ENCODE data around the gene CHST12. TPM values are rescaled to one million over a fixed set of nuclear protein-coding genes. Genes with fewer than 3 reads are reported as not detected.

The CHST12 gene
- total RNA-seq, 2 experiments from 2014 or later = 70.8 to 103 TPM

DNA sequence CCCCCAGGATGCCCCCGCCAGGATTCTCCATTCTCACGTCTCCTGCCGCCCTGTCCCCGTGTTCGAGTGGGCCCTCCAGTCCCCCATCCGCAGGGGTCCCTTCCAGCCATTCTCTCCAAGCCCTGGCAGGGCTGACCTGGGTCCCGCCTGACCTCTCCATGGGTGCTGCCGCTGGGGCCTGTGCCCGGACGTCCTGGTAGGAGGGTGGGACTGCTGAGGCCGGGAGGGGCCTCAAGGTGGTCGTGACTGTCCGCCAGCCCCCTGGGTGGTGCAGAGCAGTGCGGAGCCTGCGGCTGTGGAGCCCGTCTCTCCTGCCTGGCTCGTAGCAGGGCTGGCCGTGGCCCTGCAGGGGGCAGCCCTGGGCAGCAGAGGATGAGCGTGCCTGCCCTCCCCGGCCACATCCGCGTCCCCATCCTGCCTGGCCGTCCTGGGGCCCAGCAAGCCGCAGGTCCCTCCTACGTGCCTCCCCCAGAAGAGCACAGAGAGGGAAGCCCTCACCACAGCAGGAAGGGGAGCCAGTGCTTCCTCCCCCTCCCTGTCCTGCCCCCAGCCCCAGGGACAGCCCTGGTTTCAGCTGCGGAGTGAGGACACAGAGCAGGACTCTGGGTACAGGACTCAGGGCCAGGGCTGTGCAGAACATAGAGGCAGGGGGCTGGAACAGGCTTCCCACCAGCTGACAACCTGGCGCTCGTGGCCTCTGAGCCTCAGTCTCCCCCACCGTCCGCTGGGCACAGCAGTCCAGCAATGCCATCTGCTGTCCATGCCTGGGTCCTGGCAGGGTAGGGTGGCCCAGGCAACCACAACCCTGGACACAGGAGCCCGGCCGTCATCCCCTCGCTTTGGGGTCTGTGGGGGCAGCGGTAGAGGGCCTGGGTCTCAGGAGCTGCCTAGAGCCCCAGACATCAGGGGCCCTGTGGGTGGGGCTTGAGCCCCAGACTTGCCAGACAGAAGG, 74.3 kb downstream of the CHST12 start:
- no peaks in the 10 kb centered on the region for H3K36me3 Mint-ChIP-seq
- H3K9me3 Mint-ChIP-seq (ENCODE audit: low read depth) = no peaks in the 10 kb centered on the region
- no peak overlapping the region for H3K4me3 Mint-ChIP-seq
- ATAC-seq (peak; percentile 98), DNase-seq (peak; percentile 85)
- H3K4me1 Mint-ChIP-seq = peaks cover 13% of the 10 kb centered on the region
- CTCF ChIA-PET = interaction anchor here (0.6 to 4.5 kb wide), 9 partner anchors 9 to 232 kb away, joined by 3 to 19 read pairs (median 4); partner anchors contain the start of gene IQCE
- H3K27ac Mint-ChIP-seq = no peak overlapping the region
- H3K27me3 Mint-ChIP-seq = peaks cover 11% of the 10 kb centered on the region

DNA sequence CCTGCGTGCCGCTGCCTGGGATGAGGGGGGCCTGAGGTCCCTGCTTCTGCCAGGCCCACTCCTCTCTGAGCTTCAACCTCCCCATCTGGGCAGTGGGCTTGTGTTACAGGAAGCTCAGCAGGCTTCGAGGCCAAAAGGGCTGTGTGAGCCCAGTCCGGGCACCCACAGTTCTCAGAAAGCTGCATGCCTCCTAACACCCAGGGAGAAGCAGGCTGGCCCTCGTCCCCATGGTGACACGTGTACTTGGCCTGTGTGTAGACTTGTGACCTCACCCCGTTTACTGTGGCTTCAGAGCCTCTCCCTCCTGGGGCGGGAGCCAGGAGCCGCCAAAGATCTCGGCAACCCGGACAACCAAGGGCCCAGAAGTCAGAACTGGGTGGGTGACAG, 75.0 kb downstream of the CHST12 start:
- ATAC-seq (no peak), DNase-seq (no peak)
- Mint-ChIP-seq H3K27ac (no peak overlapping the region), H3K4me1 (peaks cover 13% of the 10 kb centered on the region), H3K27me3 (peaks cover 13% of the 10 kb centered on the region), H3K9me3 (ENCODE audit: low read depth) (no peaks in the 10 kb centered on the region), H3K36me3 (no peaks in the 10 kb centered on the region), H3K4me3 (no peak overlapping the region)
- CTCF ChIA-PET = interaction anchor here (0.6 to 4.5 kb wide), 9 partner anchors 10 to 231 kb away, joined by 3 to 19 read pairs (median 4); partner anchors contain the start of gene IQCE

DNA sequence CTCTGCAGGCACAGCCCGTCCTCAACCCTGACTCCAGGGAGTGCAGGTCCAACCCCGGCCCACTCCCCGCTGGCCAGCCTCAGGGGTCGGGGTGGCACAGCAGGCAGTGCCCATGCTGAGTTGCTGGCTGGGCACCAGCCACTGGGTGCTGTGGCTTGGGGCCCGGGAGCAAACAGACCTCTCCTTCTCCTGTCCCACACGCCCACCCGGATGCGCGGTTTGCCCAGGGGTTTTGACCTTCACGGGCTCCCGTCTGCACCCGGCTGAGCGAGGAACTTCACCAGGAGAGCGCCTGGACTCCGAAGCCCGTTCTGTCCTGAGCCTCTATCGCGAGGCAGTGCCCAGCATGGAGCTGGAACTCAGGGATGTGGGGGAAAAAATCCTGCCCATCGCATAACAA, 75.4 kb downstream of the CHST12 start:
- H3K27me3 Mint-ChIP-seq = peaks cover 13% of the 10 kb centered on the region
- no peaks in the 10 kb centered on the region for H3K36me3 Mint-ChIP-seq
- no peaks in the 10 kb centered on the region for H3K9me3 Mint-ChIP-seq (ENCODE audit: low read depth)
- DNase-seq (no peak), ATAC-seq (no peak)
- H3K4me3 Mint-ChIP-seq = no peak overlapping the region
- peaks cover 13% of the 10 kb centered on the region for H3K4me1 Mint-ChIP-seq
- CTCF ChIA-PET = interaction anchor here (0.7 to 4.5 kb wide), 9 partner anchors 10 to 231 kb away, joined by 3 to 19 read pairs (median 3); no protein-coding TSS in a partner anchor
- H3K27ac Mint-ChIP-seq = no peak overlapping the region

DNA sequence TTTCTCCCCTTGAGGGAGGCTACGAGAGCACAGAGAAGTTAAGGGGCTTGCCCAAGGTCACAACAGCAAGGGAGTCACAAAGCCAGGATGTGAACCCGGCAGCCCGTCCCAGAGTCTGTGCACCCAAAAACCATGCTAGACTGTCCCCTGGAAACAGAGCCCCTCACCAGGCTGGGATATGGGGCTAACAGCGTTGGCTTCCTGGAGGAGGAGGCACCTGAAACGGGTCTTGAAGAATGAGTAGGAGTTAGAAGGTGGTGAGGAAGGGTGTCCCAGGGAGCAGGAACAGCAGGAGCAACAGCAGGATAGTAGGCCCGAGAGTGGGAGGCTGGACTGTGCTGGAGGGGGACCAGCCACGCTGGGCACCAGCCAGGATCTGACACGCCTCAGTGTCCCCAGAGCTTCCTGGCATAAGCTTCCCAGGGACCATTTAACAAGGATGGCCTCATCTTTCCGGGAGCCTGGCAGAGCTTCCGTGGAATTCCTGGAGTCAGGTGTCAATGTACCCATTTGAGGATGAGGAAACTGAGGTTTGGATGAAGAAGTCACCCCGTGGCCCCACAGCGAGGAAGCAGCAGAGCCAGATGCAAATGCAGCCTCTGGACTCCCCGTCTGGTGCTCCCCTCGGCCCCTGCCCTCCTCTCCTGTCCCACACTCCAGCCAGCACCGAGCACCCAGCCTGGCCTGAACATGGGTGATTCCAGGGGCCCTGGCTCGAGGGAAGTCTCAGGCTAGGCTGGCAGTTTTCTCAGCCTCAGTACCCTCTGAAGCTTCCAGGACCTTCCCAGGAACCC, 76.1 kb downstream of the CHST12 start:
- ATAC-seq (no peak), DNase-seq (no peak)
- Mint-ChIP-seq H3K9me3 (ENCODE audit: low read depth) (no peaks in the 10 kb centered on the region), H3K27me3 (peaks cover 13% of the 10 kb centered on the region), H3K4me1 (peaks cover 13% of the 10 kb centered on the region), H3K36me3 (no peaks in the 10 kb centered on the region), H3K4me3 (no peak overlapping the region), H3K27ac (peak overlapping the region; percentile 45)
- CTCF ChIA-PET = interaction anchor here (0.7 to 4.5 kb wide), 7 partner anchors 9 to 201 kb away, joined by 3 to 19 read pairs (median 6); no protein-coding TSS in a partner anchor

DNA sequence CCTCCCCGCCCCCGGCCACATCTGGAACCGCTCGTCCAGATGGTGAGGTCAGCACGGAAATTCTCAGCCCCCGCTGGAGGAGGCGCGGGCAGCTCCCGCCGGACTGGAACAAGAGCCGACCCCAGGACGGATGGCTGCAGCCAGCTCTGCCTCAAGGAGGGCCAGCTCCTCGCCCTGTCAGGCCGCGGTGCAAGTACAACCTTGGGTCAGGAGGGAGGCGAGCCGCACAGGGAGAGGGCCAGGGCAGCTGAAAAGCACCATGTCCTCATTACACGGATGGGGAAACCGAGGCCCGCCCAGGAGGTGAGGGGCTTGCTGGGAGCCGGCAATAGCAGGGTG, 76.6 kb downstream of the CHST12 start:
- no peaks in the 10 kb centered on the region for H3K9me3 Mint-ChIP-seq (ENCODE audit: low read depth)
- CTCF ChIA-PET = interaction anchor here (1.8 to 4.5 kb wide), 3 partner anchors 9 to 200 kb away, joined by 9 to 19 read pairs (median 10); no protein-coding TSS in a partner anchor
- peaks cover 13% of the 10 kb centered on the region for H3K4me1 Mint-ChIP-seq
- H3K36me3 Mint-ChIP-seq = no peaks in the 10 kb centered on the region
- no peak overlapping the region for H3K4me3 Mint-ChIP-seq
- no peak overlapping the region for H3K27ac Mint-ChIP-seq
- DNase-seq = no peak
- no peak for ATAC-seq
- H3K27me3 Mint-ChIP-seq = peaks cover 15% of the 10 kb centered on the region

DNA sequence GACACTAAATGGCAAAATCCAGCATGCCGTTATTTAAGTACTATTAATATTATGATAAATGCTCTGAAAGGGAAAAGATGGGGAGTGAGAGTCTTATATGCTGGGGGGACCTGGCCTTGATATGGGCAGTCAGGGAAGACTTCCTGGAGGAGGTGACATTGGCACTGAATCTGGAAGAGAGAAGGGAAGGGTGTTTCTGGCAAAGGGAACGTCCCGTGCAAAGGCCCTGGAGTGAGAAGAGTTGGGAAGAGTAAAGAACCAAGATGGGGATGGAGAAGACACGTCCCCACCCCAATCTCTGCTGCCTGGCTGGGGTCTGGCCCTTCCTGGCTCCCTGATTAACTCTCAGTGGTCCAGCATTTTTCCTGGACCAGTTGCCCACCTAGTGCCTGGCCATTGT, 77.8 kb downstream of the CHST12 start:
- Mint-ChIP-seq H3K4me1 (peaks cover 13% of the 10 kb centered on the region), H3K27me3 (peaks cover 15% of the 10 kb centered on the region), H3K27ac (no peak overlapping the region), H3K4me3 (no peak overlapping the region), H3K36me3 (no peaks in the 10 kb centered on the region), H3K9me3 (ENCODE audit: low read depth) (no peaks in the 10 kb centered on the region)
- no peak for ATAC-seq
- CTCF ChIA-PET = interaction anchor here (1.2 to 4.5 kb wide), 3 partner anchors 10 to 30 kb away, joined by 3 to 19 read pairs (median 9); no protein-coding TSS in a partner anchor
- DNase-seq = no peak

DNA sequence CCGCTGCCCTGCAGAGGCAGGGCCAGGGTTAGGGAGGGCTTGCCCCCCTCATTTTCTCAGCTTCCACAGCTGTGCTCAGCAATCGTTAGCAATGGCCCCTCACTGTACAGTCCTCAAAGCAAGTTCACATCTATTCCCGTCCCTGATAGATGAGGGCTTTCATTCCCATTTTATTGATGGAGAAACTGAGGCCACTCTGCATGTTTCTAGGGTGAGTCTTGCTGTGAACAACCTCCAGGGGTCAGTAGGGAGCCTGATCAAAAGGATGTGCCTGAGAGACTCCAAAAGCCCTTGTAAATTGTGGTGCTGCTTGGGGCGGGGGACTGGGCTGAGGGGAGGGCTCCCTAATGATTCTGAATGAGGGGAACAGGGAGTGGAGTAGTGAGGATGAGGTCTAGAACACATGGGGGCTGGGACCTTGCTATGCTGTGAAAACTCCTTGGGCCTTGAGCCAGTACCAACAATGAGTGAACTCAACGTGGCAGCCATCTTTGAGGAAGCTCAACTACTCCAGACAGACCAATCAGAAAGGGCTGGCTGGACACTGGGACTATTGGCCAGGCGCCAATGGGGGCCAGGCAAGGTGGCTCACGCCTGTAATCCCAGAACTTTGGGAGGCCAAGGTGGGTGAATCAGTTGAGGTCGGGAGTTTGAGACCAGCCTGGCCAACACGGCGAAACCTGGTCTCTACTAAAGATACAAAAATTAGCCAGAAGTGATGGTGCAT, 79.5 kb downstream of the CHST12 start:
- H3K27ac Mint-ChIP-seq = no peak overlapping the region

DNA sequence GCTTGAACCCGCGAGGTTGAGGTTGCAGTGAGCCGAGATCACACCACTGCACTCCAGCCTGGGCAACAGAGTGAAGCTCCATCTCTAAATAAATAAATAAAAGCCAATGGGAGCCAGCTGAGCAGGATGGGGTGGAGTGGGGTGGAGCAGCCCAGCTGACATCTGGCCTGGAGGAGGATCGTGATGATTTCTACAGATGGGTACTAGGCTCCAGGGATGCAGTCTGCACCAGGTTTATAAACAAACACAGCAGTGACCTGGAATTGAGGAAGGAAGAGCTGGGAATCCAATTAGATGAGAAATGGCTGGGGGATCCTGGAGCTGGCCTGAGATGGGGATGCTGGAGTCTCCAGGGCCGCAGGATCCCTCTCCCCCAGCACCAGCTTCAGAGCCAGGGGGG, 80.1 kb downstream of the CHST12 start:
- H3K9me3 Mint-ChIP-seq (ENCODE audit: low read depth) = no peaks in the 10 kb centered on the region
- ATAC-seq (no peak), DNase-seq (no peak)
- H3K27me3 Mint-ChIP-seq = peaks cover 16% of the 10 kb centered on the region
- H3K4me1 Mint-ChIP-seq = peaks cover under 1% of the 10 kb centered on the region
- no peaks in the 10 kb centered on the region for H3K36me3 Mint-ChIP-seq
- CTCF ChIA-PET = interaction anchor here (1.4 to 2.3 kb wide), 3 partner anchors 13 to 38 kb away, joined by 3 to 7 read pairs (median 4); no protein-coding TSS in a partner anchor
- no peak overlapping the region for H3K4me3 Mint-ChIP-seq
- H3K27ac Mint-ChIP-seq = no peak overlapping the region

More for the DNA sequence above, 79.5 kb downstream of the CHST12 start:
- CTCF ChIA-PET = interaction anchor here (1.4 to 2.3 kb wide), 2 partner anchors 12 to 14 kb away, joined by 3 to 7 read pairs; no protein-coding TSS in a partner anchor
- no peaks in the 10 kb centered on the region for H3K9me3 Mint-ChIP-seq (ENCODE audit: low read depth)
- no peak overlapping the region for H3K4me3 Mint-ChIP-seq
- no peak for DNase-seq
- H3K4me1 Mint-ChIP-seq = peaks cover 5% of the 10 kb centered on the region
- H3K27me3 Mint-ChIP-seq = peaks cover 15% of the 10 kb centered on the region
- ATAC-seq = no peak
- H3K36me3 Mint-ChIP-seq = no peaks in the 10 kb centered on the region

DNA sequence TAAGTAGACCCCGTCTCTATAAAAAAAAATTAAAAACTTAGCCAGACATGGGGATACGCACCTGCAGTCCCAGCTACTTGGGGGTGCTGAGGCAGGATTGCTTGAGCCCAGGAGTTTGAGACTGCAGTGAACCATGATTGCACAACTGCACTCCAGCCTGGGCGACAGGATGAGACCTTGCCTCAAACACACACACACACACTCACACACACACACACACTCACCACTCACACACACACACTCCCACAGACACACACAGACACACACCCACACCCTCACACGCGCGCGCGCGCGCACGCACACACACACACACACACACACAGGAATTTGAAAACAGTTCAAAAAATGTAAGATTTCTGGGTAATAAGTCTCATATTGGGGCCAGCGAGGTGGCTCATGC, 81.5 kb downstream of the CHST12 start:
- no peaks in the 10 kb centered on the region for H3K9me3 Mint-ChIP-seq (ENCODE audit: low read depth)
- CTCF ChIA-PET = interaction anchor here (1.4 to 2.3 kb wide), 2 partner anchors 16 to 36 kb away, joined by 4 to 7 read pairs; no protein-coding TSS in a partner anchor
- H3K4me1 Mint-ChIP-seq = no peaks in the 10 kb centered on the region
- H3K27me3 Mint-ChIP-seq = peaks cover 15% of the 10 kb centered on the region
- no peaks in the 10 kb centered on the region for H3K36me3 Mint-ChIP-seq
- no peak for DNase-seq
- no peak for ATAC-seq
- H3K27ac Mint-ChIP-seq = no peak overlapping the region
- H3K4me3 Mint-ChIP-seq = no peak overlapping the region

DNA sequence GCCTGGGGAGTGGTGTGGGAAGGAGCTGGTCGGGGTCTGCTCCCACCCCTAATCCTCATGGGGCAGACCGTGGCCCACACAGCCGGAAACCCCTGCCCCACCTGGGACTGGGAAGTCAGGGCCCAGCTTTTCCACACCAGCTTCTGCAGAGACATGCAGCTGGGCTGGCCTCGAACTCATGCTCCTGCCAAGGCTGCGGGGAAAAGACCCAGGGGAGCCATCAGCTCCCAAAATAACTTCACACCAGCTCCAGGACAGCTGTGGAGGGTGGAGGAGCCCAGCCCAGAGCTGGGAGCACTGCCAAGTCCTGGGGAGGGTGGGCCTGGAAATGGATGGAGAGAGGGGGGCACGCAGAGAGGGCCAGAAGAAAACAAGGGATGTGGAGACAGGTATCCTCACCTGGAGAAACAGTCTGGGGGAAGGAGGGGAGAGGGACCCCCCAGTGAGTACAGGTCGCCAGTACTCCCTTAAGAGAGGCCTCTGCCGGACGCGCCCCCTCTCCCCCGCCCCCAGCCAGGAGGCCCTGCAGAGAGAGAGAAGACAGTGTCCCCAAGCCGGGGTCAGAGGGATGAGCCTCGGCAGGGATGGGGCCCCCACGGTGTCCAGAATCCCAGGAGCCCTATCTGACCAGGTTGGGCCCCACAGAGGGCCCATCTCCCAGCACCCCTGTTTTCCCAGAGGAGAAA, 84.3 kb downstream of the CHST12 start:
- CTCF ChIA-PET = interaction anchor here (1.8 kb wide), 1 partner anchor 19 kb away, joined by 5 read pairs; no protein-coding TSS in a partner anchor
- Mint-ChIP-seq H3K36me3 (no peaks in the 10 kb centered on the region), H3K27ac (no peak overlapping the region), H3K4me1 (no peaks in the 10 kb centered on the region), H3K27me3 (peaks cover 6% of the 10 kb centered on the region), H3K4me3 (no peak overlapping the region), H3K9me3 (ENCODE audit: low read depth) (no peaks in the 10 kb centered on the region)
- no peak for DNase-seq
- no peak for ATAC-seq

DNA sequence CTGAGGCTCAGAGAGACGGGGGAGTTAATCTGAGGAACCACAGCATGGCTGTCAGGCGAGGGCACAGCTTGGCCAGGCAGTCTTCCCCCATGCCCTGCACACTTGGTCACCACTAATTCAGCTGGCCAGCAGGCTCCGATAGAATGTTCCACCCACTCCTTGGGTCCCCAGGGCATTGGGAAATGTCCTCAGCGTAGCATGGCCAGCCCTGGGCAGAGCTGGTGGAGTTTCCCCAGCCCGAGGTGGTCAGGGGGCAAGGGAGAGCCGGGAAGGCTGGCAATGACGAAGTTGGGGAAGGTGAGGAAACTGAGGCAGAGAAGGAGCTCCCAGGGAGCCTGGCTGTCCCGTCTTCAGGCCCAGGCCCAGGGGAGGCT, 84.8 kb downstream of the CHST12 start:
- H3K36me3 Mint-ChIP-seq = no peaks in the 10 kb centered on the region
- H3K27ac Mint-ChIP-seq = no peak overlapping the region
- CTCF ChIA-PET = interaction anchor here (0.9 to 1.8 kb wide), 2 partner anchors 11 to 19 kb away, joined by 3 to 5 read pairs; no protein-coding TSS in a partner anchor
- no peaks in the 10 kb centered on the region for H3K4me1 Mint-ChIP-seq
- DNase-seq = no peak
- no peak overlapping the region for H3K4me3 Mint-ChIP-seq
- no peak for ATAC-seq
- H3K27me3 Mint-ChIP-seq = peaks cover 4% of the 10 kb centered on the region
- no peaks in the 10 kb centered on the region for H3K9me3 Mint-ChIP-seq (ENCODE audit: low read depth)

DNA sequence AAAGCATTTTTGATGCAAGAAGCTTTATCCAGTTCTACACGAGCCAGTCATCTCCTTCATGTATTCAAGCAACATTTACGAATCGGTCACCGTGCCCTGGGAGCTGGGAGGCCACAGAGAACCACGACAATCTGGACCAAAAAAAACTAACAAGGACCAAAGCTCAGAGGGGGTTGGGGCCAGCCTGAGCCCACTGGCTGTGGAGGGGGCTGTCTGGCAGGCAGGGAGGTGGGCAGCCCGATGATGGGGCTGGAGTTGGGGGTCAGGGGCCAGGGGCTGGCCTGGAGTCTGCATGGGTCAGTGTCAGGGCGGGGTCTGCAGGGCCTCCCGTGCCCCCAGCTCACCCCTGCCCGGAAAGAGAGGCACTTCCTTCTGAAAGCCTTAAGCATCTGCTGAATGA, 85.3 kb downstream of the CHST12 start:
- H3K27ac Mint-ChIP-seq = no peak overlapping the region
- no peak for ATAC-seq
- no peaks in the 10 kb centered on the region for H3K4me1 Mint-ChIP-seq
- no peaks in the 10 kb centered on the region for H3K36me3 Mint-ChIP-seq
- no peak for DNase-seq
- CTCF ChIA-PET = interaction anchor here (0.5 to 1.8 kb wide), 3 partner anchors 11 to 185 kb away, joined by 3 to 5 read pairs (median 3); no protein-coding TSS in a partner anchor
- H3K4me3 Mint-ChIP-seq = no peak overlapping the region
- H3K27me3 Mint-ChIP-seq = peaks cover 4% of the 10 kb centered on the region
- no peaks in the 10 kb centered on the region for H3K9me3 Mint-ChIP-seq (ENCODE audit: low read depth)
